ENCODE results near the gene WRAP73.

Gene WRAP73

DNA sequence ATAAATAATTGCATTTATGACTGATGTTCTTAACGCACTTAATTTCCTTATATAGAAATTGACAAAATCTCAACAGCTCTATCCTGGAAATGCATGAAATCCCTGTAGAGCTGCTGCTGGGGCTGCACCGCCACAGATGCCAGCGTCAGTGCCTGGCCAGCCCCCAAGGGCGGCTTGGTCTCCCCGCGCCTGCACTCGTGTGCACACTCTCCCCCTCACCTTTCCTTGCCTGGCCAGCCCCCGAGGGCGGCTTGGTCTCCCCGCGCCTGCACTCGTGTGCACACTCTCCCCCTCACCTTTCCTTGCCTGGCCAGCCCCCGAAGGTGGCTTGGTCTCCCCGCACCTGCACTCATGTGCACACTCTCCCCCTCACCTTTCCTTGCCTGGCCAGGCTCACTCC lies 13.8 kb downstream of the WRAP73 start:
- Histone ChIP-seq H3K27me3 (ENCODE audit: control insufficient read depth in 1 of 2, insufficient read depth in 2 of 2, low read length in 2 of 2) (no peaks in the 10 kb centered on the region), H3K9me3 (ENCODE audit: control insufficient read depth in 2 of 2, low read length in 2 of 2) (no peaks in the 10 kb centered on the region), H3K4me3 (ENCODE audit: low read length in 2 of 2) (no peak overlapping the region), H3K27ac (ENCODE audit: low read length) (no peak overlapping the region), H3K36me3 (ENCODE audit: control insufficient read depth in 2 of 2, insufficient read depth in 2 of 2, low read length in 2 of 2) (peaks cover 56 to 63% of the 10 kb centered on the region in 2 donors), H3K4me1 (ENCODE audit: control insufficient read depth, insufficient read depth, low read length) (no peaks in the 10 kb centered on the region), H3K9ac (ENCODE audit: low read length in 2 of 2) (no peak overlapping the region)

DNA sequence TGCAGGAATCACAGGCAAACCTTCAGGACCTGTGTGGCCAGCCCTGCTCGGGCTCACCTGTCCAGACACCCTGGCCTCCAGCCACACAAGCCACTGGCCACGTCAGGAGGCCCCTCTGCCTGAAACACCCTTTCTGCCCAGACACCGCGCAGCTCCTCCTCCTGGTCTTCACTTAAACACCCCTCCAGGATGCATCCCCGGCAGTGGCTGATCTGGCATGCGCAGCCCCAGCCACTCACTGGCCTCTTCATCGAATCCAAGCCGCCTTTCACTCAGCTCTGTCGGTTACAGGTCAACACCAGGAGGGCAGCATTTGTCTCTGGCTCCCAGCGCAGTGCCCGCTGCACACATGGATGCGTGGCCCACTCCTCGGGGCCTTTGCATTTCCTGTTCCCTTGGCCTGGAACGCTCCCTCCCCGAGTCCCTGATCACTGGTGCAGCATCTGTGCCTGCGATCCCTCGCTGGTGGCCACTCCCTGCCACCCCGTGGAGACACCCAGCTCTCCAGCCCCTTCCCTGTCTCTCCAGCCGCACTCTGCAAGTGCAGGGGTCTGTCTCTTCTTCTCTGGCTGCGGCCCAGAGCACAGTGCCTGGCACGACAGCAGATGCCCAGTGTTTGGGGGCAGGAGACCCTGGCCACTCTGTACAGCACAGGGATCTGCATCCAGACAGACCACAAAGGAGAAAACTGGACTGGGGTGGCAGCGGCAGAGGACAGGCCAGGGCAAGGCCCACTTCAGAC lies 15.7 kb downstream of the WRAP73 start:
- Histone ChIP-seq H3K4me3 (ENCODE audit: low read length in 2 of 2) (no peak overlapping the region), H3K4me1 (ENCODE audit: control insufficient read depth, insufficient read depth, low read length) (no peaks in the 10 kb centered on the region), H3K9me3 (ENCODE audit: control insufficient read depth in 2 of 2, low read length in 2 of 2) (no peaks in the 10 kb centered on the region), H3K9ac (ENCODE audit: low read length in 2 of 2) (no peak overlapping the region), H3K27me3 (ENCODE audit: control insufficient read depth in 1 of 2, insufficient read depth in 2 of 2, low read length in 2 of 2) (no peaks in the 10 kb centered on the region), H3K36me3 (ENCODE audit: control insufficient read depth in 2 of 2, insufficient read depth in 2 of 2, low read length in 2 of 2) (peaks cover 56 to 70% of the 10 kb centered on the region in 2 donors), H3K27ac (ENCODE audit: low read length) (no peak overlapping the region)

DNA sequence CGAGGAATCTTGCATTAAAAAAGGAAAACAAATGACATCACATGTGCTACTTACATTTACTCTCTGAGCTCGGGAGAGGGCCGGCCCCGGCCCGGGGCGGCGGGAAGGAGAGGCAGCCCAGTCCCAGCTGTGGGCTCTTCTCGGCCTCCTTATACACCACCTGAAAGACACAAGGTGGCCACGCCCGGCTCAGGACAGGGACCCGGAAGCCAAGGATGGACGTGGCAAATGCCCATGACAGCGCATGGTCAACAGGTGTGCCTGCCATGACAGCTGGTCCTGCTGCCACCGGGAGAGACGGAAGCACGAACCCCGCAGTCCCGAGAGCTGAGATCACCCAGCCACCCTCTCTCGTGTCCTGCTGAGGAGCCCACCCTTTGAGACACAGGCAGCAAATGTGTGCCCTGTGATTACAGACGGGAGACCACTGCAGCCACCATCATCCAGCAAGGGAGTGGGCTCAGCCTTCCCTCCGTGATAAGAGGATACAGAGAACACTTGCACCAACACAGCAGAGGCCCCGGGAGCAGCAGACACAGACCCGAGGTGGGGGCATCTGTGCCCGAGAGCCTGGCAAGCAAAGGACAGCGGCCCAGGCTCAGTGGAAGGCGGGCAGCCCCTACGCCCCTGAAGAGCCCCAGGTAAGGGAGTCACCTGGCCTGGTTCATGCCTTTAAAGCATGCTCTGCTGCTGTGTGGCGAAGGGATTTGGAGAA lies 16.4 kb downstream of the WRAP73 start:
- Histone ChIP-seq H3K36me3 (ENCODE audit: control insufficient read depth in 2 of 2, insufficient read depth in 2 of 2, low read length in 2 of 2) (peaks cover 57 to 73% of the 10 kb centered on the region in 2 donors), H3K4me3 (ENCODE audit: low read length in 2 of 2) (no peak overlapping the region), H3K9me3 (ENCODE audit: control insufficient read depth in 2 of 2, low read length in 2 of 2) (no peaks in the 10 kb centered on the region), H3K27ac (ENCODE audit: low read length) (no peak overlapping the region), H3K4me1 (ENCODE audit: control insufficient read depth, insufficient read depth, low read length) (no peaks in the 10 kb centered on the region), H3K9ac (ENCODE audit: low read length in 2 of 2) (no peak overlapping the region), H3K27me3 (ENCODE audit: control insufficient read depth in 1 of 2, insufficient read depth in 2 of 2, low read length in 2 of 2) (no peaks in the 10 kb centered on the region)

- Histone ChIP-seq H3K27ac (ENCODE audit: low read length) (no peak overlapping the region), H3K9me3 (ENCODE audit: control insufficient read depth in 2 of 2, low read length in 2 of 2) (no peaks in the 10 kb centered on the region)
These were observed 17.1 kb downstream of the WRAP73 start for GRCh38 chr1:3632716-3633343.

DNA sequence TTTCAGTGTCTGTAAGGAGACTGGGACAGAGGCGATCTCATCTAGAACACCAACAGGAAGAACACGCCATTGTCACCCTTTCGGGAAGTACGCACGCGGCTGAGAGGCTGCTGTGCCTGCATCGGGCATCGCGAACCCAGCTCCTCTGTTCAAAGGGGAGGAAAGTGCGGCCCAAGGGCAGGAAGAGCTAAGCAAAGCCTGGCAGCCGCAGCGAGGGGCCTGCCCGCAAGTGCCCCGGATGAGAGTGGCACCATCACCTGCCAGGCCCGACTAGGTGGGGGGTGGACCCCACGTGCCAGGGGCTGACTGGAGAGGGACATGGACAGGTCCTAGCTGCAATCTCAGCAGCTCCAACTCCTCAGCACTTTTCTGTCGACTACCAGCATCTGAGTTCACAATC lies 17.6 kb downstream of the WRAP73 start:
- Histone ChIP-seq H3K4me1 (ENCODE audit: control insufficient read depth, insufficient read depth, low read length) (no peaks in the 10 kb centered on the region), H3K4me3 (ENCODE audit: low read length in 2 of 2) (no peak overlapping the region), H3K9me3 (ENCODE audit: control insufficient read depth in 2 of 2, low read length in 2 of 2) (no peaks in the 10 kb centered on the region), H3K36me3 (ENCODE audit: control insufficient read depth in 2 of 2, insufficient read depth in 2 of 2, low read length in 2 of 2) (peaks cover 61 to 78% of the 10 kb centered on the region in 2 donors), H3K27me3 (ENCODE audit: control insufficient read depth in 1 of 2, insufficient read depth in 2 of 2, low read length in 2 of 2) (no peaks in the 10 kb centered on the region), H3K27ac (ENCODE audit: low read length) (no peak overlapping the region), H3K9ac (ENCODE audit: low read length in 2 of 2) (no peak overlapping the region)

More at GRCh38 chr1:3632716-3633343, 17.1 kb downstream of the WRAP73 start:
- Histone ChIP-seq H3K27me3 (ENCODE audit: control insufficient read depth in 1 of 2, insufficient read depth in 2 of 2, low read length in 2 of 2) (no peaks in the 10 kb centered on the region), H3K4me1 (ENCODE audit: control insufficient read depth, insufficient read depth, low read length) (no peaks in the 10 kb centered on the region), H3K9ac (ENCODE audit: low read length in 2 of 2) (no peak overlapping the region), H3K4me3 (ENCODE audit: low read length in 2 of 2) (no peak overlapping the region), H3K36me3 (ENCODE audit: control insufficient read depth in 2 of 2, insufficient read depth in 2 of 2, low read length in 2 of 2) (peaks cover 58 to 76% of the 10 kb centered on the region in 2 donors)

DNA sequence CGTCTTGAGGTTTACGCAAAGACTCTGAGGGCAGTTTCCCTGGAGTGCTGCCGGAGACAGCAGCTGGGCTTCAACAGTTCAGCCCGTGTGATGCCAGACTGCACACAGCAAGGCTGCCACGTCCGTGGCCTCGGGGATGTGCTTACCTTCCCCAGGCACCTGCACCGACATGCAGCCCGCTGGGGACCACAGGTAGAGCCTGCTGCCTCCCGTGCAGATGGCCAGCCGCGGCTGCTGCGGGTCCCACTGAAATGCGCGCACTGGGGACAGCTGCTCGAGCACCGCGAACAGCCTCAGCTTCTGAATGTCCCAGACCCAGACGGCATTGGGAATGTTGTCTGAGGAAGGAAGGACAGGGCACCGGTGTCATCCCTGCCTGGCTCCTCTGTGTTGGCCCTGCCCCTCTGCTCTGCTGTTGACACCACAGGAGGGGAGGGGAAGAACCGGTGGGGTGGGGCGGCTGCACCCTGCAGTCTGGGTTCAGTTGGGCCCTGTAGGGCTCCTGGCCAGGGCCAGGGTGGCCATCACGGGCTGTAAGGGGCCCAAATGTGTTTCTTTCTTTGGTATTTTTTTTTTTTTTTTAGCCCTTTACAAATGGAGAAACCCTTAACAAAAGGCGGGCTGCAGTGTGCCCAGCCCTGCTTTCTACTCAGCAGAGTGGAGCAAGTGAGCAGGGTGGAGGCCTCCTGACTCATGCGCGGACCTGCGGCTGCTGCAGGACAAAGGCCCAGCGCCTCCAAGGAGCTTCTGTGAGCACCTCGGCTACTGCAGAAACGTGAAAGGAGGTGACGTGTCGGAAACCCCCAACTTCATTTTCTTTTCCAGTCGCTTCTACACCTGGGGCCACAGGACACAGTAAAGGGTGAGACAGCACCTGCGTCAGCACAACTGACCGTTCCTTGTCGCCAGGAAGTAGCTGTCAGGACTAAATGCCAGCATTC lies 18.3 kb downstream of the WRAP73 start:
- Histone ChIP-seq H3K4me3 (ENCODE audit: low read length in 2 of 2) (no peak overlapping the region), H3K9me3 (ENCODE audit: control insufficient read depth in 2 of 2, low read length in 2 of 2) (no peaks in the 10 kb centered on the region), H3K27ac (ENCODE audit: low read length) (no peak overlapping the region), H3K9ac (ENCODE audit: low read length in 2 of 2) (no peak overlapping the region), H3K27me3 (ENCODE audit: control insufficient read depth in 1 of 2, insufficient read depth in 2 of 2, low read length in 2 of 2) (no peaks in the 10 kb centered on the region), H3K4me1 (ENCODE audit: control insufficient read depth, insufficient read depth, low read length) (no peaks in the 10 kb centered on the region), H3K36me3 (ENCODE audit: control insufficient read depth in 2 of 2, insufficient read depth in 2 of 2, low read length in 2 of 2) (peaks cover 54 to 72% of the 10 kb centered on the region in 2 donors)

DNA sequence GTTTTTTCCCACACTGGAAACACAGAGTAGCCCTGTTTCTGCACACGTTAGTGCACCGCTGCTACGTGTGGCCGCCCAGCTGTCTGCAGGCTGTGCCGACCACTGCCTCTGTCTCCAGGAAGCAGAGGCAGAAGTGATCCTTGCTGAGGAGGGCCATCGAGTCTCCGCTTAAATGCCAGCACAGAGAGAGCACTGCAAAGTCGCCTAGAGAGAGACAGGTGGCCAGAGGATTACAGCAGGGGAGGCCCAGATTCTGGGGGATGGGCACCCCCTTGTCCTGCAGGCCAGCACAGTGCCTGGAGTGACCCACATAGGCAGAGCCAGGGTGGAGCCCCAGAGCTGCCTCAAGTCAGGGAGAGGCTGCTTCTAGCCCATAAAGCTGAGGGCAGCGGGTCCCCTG lies 19.0 kb downstream of the WRAP73 start:
- Histone ChIP-seq H3K27ac (ENCODE audit: low read length) (no peak overlapping the region), H3K4me3 (ENCODE audit: low read length in 2 of 2) (no peak overlapping the region), H3K36me3 (ENCODE audit: control insufficient read depth in 2 of 2, insufficient read depth in 2 of 2, low read length in 2 of 2) (peaks cover 50 to 66% of the 10 kb centered on the region in 2 donors), H3K9me3 (ENCODE audit: control insufficient read depth in 2 of 2, low read length in 2 of 2) (no peaks in the 10 kb centered on the region), H3K27me3 (ENCODE audit: control insufficient read depth in 1 of 2, insufficient read depth in 2 of 2, low read length in 2 of 2) (no peaks in the 10 kb centered on the region), H3K9ac (ENCODE audit: low read length in 2 of 2) (no peak overlapping the region), H3K4me1 (ENCODE audit: control insufficient read depth, insufficient read depth, low read length) (peaks cover 3% of the 10 kb centered on the region)

GRCh38 chr1:3630161-3630611 lies 19.7 kb downstream of the WRAP73 start:
- no peak overlapping the region for H3K9ac ChIP-seq (ENCODE audit: low read length in 2 of 2)
- H3K9me3 ChIP-seq (ENCODE audit: control insufficient read depth in 2 of 2, low read length in 2 of 2), result no peaks in the 10 kb centered on the region
- peaks cover 45 to 61% of the 10 kb centered on the region in 2 donors for H3K36me3 ChIP-seq (ENCODE audit: control insufficient read depth in 2 of 2, insufficient read depth in 2 of 2, low read length in 2 of 2)
- no peak overlapping the region for H3K27ac ChIP-seq (ENCODE audit: low read length)
- no peaks in the 10 kb centered on the region for H3K27me3 ChIP-seq (ENCODE audit: control insufficient read depth in 1 of 2, insufficient read depth in 2 of 2, low read length in 2 of 2)
- H3K4me3 ChIP-seq (ENCODE audit: low read length in 2 of 2), result no peak overlapping the region
- peaks cover 8% of the 10 kb centered on the region for H3K4me1 ChIP-seq (ENCODE audit: control insufficient read depth, insufficient read depth, low read length)

GRCh38 chr1:3629561-3630160 lies 20.2 kb downstream of the WRAP73 start:
- H3K4me3 ChIP-seq (ENCODE audit: low read length in 2 of 2), result no peak overlapping the region
- no peaks in the 10 kb centered on the region for H3K9me3 ChIP-seq (ENCODE audit: control insufficient read depth in 2 of 2, low read length in 2 of 2)
- peaks cover 8% of the 10 kb centered on the region for H3K4me1 ChIP-seq (ENCODE audit: control insufficient read depth, insufficient read depth, low read length)
- no peak overlapping the region for H3K9ac ChIP-seq (ENCODE audit: low read length in 2 of 2)
- peaks cover 40 to 56% of the 10 kb centered on the region in 2 donors for H3K36me3 ChIP-seq (ENCODE audit: control insufficient read depth in 2 of 2, insufficient read depth in 2 of 2, low read length in 2 of 2)
- H3K27ac ChIP-seq (ENCODE audit: low read length), result no peak overlapping the region
- H3K27me3 ChIP-seq (ENCODE audit: control insufficient read depth in 1 of 2, insufficient read depth in 2 of 2, low read length in 2 of 2), result no peaks in the 10 kb centered on the region

DNA sequence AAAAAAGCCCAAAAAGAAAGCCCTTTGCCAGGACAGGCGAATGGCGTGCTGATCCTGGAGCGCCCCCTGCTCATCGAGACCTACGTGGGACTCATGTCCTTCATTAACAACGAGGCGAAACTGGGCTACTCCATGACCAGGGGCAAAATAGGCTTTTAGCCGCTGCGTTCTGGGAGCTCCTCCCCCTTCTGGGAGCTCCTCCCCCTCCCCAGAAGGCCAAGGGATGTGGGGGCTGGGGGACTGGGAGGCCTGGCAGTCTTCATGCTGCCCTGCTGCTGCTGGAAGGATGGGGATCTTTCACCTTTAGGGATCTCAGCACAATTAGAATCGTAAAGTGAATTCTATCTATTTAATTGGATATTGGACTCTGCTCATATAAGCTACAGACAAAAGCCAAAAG lies 21.5 kb downstream of the WRAP73 start:
- peaks cover 29 to 45% of the 10 kb centered on the region in 2 donors for H3K36me3 ChIP-seq (ENCODE audit: control insufficient read depth in 2 of 2, insufficient read depth in 2 of 2, low read length in 2 of 2)

More for the DNA sequence above, 21.5 kb downstream of the WRAP73 start:
- Histone ChIP-seq H3K27me3 (ENCODE audit: control insufficient read depth in 1 of 2, insufficient read depth in 2 of 2, low read length in 2 of 2) (no peaks in the 10 kb centered on the region), H3K9me3 (ENCODE audit: control insufficient read depth in 2 of 2, low read length in 2 of 2) (no peaks in the 10 kb centered on the region), H3K9ac (ENCODE audit: low read length in 2 of 2) (no peak overlapping the region), H3K4me3 (ENCODE audit: low read length in 2 of 2) (no peak overlapping the region), H3K4me1 (ENCODE audit: control insufficient read depth, insufficient read depth, low read length) (peaks cover 16% of the 10 kb centered on the region), H3K27ac (ENCODE audit: low read length) (no peak overlapping the region)
